Breast epithelium (tissue), 3 donors: ENCODE measurements around the gene MYCL.

Experiments used
- CTCF ChIP-seq, 3 donors: fragments of 450-650 bp; IDR thresholded peaks; one replicate each; pipeline ENCODE4 v1.5.1; 2016 to 2017; ENCODE audit warnings: antibody characterized with exemption in 3 of 3, mild to moderate bottlenecking in 3 of 3, moderate library complexity in 3 of 3
- POLR2A ChIP-seq: fragments of 450-650 bp; IDR thresholded peaks from one replicate; pipeline ENCODE4 v1.6.1; 2016; ENCODE audit warnings: antibody characterized with exemption, mild to moderate bottlenecking, moderate library complexity
- POLR2AphosphoS5 ChIP-seq, 3 donors: sonication (generic); formaldehyde crosslinking; IDR thresholded peaks; one replicate each; pipeline ENCODE4 v1.6.1; 2017; ENCODE audit warnings: antibody characterized with exemption in 3 of 3

- TF ChIP-seq CTCF (IDR thresholded peaks at IDR 0.05) (no peak), POLR2AphosphoS5 (IDR thresholded peaks at IDR 0.05) (no peak), POLR2A (no peak)
Observed at GRCh38 chr1:39922251-39922688, 20.6 kb upstream of the MYCL start.
